Measurements from ENCODE around the gene STRA6.

- TF ChIP-seq, protein P1, sequence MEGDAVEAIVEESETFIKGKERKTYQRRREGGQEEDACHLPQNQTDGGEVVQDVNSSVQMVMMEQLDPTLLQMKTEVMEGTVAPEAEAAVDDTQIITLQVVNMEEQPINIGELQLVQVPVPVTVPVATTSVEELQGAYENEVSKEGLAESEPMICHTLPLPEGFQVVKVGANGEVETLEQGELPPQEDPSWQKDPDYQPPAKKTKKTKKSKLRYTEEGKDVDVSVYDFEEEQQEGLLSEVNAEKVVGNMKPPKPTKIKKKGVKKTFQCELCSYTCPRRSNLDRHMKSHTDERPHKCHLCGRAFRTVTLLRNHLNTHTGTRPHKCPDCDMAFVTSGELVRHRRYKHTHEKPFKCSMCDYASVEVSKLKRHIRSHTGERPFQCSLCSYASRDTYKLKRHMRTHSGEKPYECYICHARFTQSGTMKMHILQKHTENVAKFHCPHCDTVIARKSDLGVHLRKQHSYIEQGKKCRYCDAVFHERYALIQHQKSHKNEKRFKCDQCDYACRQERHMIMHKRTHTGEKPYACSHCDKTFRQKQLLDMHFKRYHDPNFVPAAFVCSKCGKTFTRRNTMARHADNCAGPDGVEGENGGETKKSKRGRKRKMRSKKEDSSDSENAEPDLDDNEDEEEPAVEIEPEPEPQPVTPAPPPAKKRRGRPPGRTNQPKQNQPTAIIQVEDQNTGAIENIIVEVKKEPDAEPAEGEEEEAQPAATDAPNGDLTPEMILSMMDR (IDR thresholded peaks at IDR 0.05) = no peak
- TF ChIP-seq POLR2A (IDR thresholded peaks at IDR 0.05) = no peak
These were observed 4.3 kb upstream of the STRA6 start for GRCh38 chr15:74206801-74207281.
